Measurements from ENCODE around the gene PDE1A. TPM values are rescaled to one million over a fixed set of nuclear protein-coding genes. Genes with fewer than 3 reads are reported as not detected.

PDE1A gene
- total RNA-seq, 1 experiment from 2014 or later: 0.11 TPM

DNA sequence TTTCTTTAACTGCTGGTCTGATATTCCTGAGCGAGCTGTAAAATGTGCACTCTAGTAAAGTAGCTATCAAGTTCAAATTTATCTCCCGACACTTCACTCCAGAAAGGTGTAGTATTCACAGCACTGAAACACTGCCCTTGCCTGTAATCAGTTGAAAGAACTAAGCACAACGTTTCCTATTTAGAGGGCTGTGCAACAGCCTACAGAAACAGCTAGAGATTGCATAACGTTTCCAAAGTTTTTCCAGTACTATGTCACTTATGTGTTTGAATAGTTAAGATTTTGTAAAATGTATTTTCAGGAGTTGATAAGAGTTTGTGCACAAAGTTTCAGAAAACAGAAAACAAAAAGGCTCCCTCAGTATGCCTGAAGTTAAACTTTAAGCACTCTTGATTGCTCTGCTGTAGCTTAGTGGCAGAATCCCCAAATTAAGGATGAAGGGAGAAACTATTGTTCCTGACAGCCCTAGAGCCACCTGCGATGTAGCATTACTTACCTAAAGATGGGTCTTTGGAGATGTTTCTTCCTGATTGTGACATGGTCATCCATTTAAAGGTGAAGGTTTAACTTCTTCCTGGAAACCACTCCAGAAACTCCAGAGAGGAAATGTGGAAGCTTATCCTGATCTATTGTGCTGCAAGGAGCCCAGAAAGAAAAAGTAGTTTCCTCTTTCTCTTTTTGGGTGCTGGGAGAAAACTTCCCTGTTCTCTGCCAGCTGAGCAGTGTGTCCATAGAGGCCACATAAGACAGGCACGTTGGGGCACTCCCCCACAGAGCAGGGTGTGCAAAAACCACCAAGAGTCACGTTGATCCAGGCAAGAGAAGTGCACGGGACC is 536 bp downstream of the PDE1A start:
- Histone ChIP-seq H3K79me2 (ENCODE audit: low read depth) (no peaks in the 10 kb centered on the region), H4K20me1 (ENCODE audit: insufficient read depth) (no peaks in the 10 kb centered on the region; the same call in 1 of the 2 replicates), H3K27ac (no peak overlapping the region), H3K4me3 (no peak overlapping the region), H3K4me2 (peak overlapping the region; percentile 5; the same call in 1 of the 2 replicates), H2AFZ (peak overlapping the region; percentile 53; the same call in 1 of the 2 replicates), H3K4me1 (replicated peaks; ENCODE audit: insufficient read depth) (no peaks in the 10 kb centered on the region), H3K27me3 (ENCODE audit: insufficient read depth, low read depth) (no peaks in the 10 kb centered on the region), H3K36me3 (ENCODE audit: low read depth) (no peaks in the 10 kb centered on the region), H3K9me2 (ENCODE audit: insufficient read depth) (no peaks in the 10 kb centered on the region; the same call in 1 of the 2 replicates), H3K9me3 (ENCODE audit: insufficient read depth, low read depth) (no peaks in the 10 kb centered on the region), H3F3A (ENCODE audit: insufficient read depth, low read depth) (no peaks in the 10 kb centered on the region)
- no TSS peak for BruUV-seq (replicated peaks)
- intact Hi-C loops (cut with micrococcal nuclease; ENCODE audit: unreplicated experiment): no loop called here
- ChIA-PET POLR2A (ENCODE audit: unreplicated experiment) (no interaction called here), CTCF (interaction anchor here (0.7 kb wide), 1 partner anchor 1493 kb away, joined by 3 read pairs; no protein-coding TSS in a partner anchor)
- no peak for TF ChIP-seq EZH2 (IDR thresholded peaks at IDR 0.05; ENCODE audit: low read depth)
- TF ChIP-seq, protein P1, sequence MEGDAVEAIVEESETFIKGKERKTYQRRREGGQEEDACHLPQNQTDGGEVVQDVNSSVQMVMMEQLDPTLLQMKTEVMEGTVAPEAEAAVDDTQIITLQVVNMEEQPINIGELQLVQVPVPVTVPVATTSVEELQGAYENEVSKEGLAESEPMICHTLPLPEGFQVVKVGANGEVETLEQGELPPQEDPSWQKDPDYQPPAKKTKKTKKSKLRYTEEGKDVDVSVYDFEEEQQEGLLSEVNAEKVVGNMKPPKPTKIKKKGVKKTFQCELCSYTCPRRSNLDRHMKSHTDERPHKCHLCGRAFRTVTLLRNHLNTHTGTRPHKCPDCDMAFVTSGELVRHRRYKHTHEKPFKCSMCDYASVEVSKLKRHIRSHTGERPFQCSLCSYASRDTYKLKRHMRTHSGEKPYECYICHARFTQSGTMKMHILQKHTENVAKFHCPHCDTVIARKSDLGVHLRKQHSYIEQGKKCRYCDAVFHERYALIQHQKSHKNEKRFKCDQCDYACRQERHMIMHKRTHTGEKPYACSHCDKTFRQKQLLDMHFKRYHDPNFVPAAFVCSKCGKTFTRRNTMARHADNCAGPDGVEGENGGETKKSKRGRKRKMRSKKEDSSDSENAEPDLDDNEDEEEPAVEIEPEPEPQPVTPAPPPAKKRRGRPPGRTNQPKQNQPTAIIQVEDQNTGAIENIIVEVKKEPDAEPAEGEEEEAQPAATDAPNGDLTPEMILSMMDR (conservative IDR thresholded peaks at IDR 0.05): no peak
- no peak for DNase-seq

DNA sequence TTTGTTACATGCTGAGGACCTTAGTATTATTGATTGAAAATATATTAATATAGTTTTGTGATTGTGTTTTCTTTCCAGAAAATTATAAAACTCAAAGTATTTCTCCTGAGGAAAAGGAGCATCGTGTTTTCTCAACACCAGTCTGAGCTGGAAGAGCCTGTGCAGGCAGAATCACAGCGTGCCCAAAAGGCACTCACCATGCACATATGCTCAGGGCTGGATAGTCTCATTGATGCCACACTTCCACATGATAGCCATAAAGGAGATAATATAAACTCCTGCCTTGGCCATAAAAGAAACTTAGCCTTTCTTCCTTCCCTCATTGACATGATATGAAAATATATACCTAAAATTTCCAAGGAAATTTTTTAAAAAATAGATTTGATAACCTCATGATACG is 4.0 kb downstream of the PDE1A start:
- H3K36me3 ChIP-seq (ENCODE audit: low read depth): no peaks in the 10 kb centered on the region
- TF ChIP-seq EZH2 (IDR thresholded peaks at IDR 0.05; ENCODE audit: low read depth): no peak
- TF ChIP-seq, protein P1 (conservative IDR thresholded peaks at IDR 0.05): no peak
- ChIA-PET POLR2A (ENCODE audit: unreplicated experiment) (no interaction called here), CTCF (no interaction called here)
- no peaks in the 10 kb centered on the region; the same call in 1 of the 2 replicates for H3K9me2 ChIP-seq (ENCODE audit: insufficient read depth)
- no peaks in the 10 kb centered on the region for H4K20me1 ChIP-seq (ENCODE audit: insufficient read depth)
- intact Hi-C loops (cut with micrococcal nuclease; ENCODE audit: unreplicated experiment): no loop called here
- no peaks in the 10 kb centered on the region for H3F3A ChIP-seq (ENCODE audit: insufficient read depth, low read depth)
- no peaks in the 10 kb centered on the region for H3K79me2 ChIP-seq (ENCODE audit: low read depth)
- no TSS peak for BruUV-seq (replicated peaks)
- H3K4me1 ChIP-seq (replicated peaks; ENCODE audit: insufficient read depth): no peaks in the 10 kb centered on the region
- no peak overlapping the region for H3K27ac ChIP-seq
- DNase-seq: no peak
- H2AFZ ChIP-seq: no peak overlapping the region
- no peak overlapping the region for H3K4me3 ChIP-seq
- no peaks in the 10 kb centered on the region for H3K27me3 ChIP-seq (ENCODE audit: insufficient read depth, low read depth)
- no peaks in the 10 kb centered on the region for H3K9me3 ChIP-seq (ENCODE audit: insufficient read depth, low read depth)
- no peak overlapping the region for H3K4me2 ChIP-seq

DNA sequence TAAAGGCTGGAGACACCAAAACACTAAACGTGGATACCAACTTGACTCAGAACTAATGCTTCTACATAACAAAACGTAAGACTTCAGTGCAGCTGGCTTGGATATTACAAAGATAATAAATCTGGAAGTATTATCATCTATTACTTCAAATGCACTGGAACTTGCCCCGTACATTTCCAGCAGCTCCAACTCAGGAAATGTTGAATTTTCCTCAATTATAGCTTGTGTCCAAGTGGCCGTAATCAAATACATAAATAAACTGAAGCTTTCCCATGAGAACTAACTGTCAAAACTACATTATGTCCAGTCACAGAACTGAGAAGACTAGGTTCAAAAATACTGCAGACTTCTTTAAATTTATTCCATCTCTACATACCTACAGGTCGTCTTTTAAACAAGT is 6.2 kb downstream of the PDE1A start:
- Histone ChIP-seq H3K4me1 (replicated peaks; ENCODE audit: insufficient read depth) (no peaks in the 10 kb centered on the region), H2AFZ (no peak overlapping the region), H3K79me2 (ENCODE audit: low read depth) (no peaks in the 10 kb centered on the region), H3F3A (ENCODE audit: insufficient read depth, low read depth) (no peaks in the 10 kb centered on the region), H3K9me3 (ENCODE audit: insufficient read depth, low read depth) (no peaks in the 10 kb centered on the region), H3K4me3 (no peak overlapping the region), H3K27me3 (ENCODE audit: insufficient read depth, low read depth) (no peaks in the 10 kb centered on the region), H3K27ac (no peak overlapping the region), H3K36me3 (ENCODE audit: low read depth) (no peaks in the 10 kb centered on the region), H3K9me2 (ENCODE audit: insufficient read depth) (no peaks in the 10 kb centered on the region), H4K20me1 (ENCODE audit: insufficient read depth) (no peaks in the 10 kb centered on the region), H3K4me2 (no peak overlapping the region)
- no TSS peak for BruUV-seq (replicated peaks)
- CTCF ChIA-PET: no interaction called here
- no peak for DNase-seq
- no peak for TF ChIP-seq EZH2 (IDR thresholded peaks at IDR 0.05; ENCODE audit: low read depth)
- TF ChIP-seq, protein P1 (conservative IDR thresholded peaks at IDR 0.05): no peak
- POLR2A ChIA-PET (ENCODE audit: unreplicated experiment): no interaction called here
- intact Hi-C loops (cut with micrococcal nuclease; ENCODE audit: unreplicated experiment): no loop called here
